COR-L47 (cell line): Measurements from ENCODE around the gene HAUS7.
A peak's percentile ranks its signal among the peaks of the same experiment; 100 is the strongest.

ENCODE experiments used
- DNase-seq: peaks from one replicate; lab custom pipeline; 2025; lab: John Stamatoyannopoulos, UW

HAUS7 gene

GRCh38 chrX:153470411-153471363 is at the start of gene HAUS7:
HAUS7 (minus strand) TSS chrX:153470576; CDS start chrX:153470557, 19 bp downstream.
- DNase-seq: peak; percentile 80

- DNase-seq: no peak
Measured at GRCh38 chrX:153519569-153520286, 49.4 kb upstream of the HAUS7 start.

GRCh38 chrX:153517946-153518834 is 47.8 kb upstream of the HAUS7 start:
- no peak for DNase-seq

DNA sequence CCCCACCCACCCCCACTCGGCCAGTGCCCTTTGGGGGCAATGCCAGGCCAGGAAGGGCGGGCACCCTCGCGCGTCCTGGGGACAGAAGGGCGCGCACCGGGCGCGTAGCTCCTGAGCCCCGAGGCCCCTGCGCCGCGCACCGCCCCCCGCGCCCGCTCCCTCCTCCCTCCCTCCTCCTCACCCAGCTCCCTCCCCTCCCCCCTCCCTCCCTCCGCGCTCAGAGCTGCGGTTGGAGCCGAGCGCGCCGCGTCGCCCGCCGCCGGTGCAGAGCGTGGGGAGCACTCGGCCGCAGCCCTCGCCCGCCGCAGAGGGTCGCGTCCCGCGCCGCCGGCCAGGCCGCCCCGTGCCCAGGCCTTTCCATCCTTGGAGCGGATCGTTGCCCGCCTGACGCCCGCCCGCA is 47.0 kb upstream of the HAUS7 start, which contains the start of gene ATP2B3:
TSS of gene ATP2B3 (plus strand) at position 220 of the 400 bp plus-strand sequence. CDS start 18,606 bp downstream, outside the sequence.
- DNase-seq: no peak

DNA sequence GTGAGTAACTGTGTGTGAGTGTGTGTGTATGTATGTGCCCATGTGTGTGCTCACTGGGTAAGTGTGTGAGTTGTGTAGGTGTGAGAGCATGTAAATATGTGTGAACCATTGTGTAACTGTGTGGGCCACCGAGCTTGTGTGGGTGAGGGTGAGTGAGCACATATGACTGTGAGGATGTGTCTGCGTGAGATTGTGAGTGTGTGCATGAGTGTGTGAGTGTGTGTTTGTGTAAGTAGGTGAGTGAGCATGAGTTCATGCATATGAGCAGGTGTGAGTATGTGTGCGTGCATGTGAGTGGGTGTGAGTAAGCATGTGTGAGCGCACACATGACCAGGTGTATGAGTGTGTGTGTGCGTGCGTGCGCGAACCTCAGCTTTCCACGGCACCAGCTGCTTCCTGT is 45.7 kb upstream of the HAUS7 start:
- DNase-seq: no peak

GRCh38 chrX:153515435-153515834 is 45.1 kb upstream of the HAUS7 start:
- DNase-seq: no peak

DNA sequence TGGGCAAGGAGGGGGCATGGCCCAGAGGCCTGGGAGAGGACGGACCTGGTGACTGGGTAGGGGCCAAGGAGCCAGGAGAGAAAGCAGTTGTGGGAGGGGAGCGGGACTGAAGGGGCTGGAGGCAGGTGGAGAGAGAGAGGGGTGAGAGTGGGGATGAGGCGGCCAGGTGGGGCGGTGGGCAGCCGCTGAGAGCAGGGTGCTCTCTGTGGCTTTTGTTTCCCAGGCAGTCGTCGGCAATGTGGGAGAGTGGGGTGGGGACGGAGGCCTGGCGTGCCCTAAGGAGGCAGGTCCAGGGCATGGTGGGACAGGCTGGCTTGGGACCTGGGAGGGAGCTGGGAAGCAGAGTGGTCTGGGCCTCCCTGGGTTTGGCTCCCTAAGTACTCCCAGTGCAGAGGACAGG is 43.9 kb upstream of the HAUS7 start:
- DNase-seq: no peak

GRCh38 chrX:153513265-153513664 is 42.9 kb upstream of the HAUS7 start:
- DNase-seq: no peak

- DNase-seq: no peak
Measured at GRCh38 chrX:153512501-153512893, 42.1 kb upstream of the HAUS7 start.

DNA sequence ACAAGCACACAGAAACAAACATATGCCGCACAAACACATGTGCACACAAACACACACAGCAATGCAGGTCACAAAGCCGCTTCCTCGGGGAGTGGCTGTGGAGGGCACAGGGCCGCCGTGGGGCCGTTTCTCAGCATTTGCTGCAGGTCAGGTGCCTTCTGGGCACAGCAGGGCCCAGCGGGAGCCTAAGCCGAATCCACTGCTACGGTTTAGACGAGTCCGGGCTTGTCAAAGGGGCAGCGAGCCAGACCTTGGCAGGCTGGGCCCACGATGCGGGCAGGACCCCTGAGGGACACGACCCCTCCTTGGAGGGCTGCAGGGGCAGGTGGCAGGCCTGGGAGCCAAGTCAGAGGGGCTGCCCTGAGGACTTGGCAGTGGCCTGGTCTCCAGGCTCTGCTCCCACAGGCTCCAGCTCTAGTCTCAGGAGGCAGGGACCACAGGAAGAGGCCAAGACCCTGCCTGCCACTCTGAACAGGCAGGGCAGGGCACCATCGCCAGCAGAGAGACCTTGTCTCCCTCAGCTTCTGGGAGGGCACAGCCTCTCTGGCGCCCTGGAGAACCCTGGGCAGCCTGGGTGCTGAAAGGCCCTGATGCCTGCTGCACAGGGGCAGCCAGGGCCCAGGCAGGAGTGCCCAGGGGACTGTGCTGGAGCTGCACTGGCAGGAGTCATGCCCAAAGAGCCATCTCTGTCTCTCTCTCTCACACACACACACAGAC is 41.6 kb upstream of the HAUS7 start:
- no peak for DNase-seq

DNA sequence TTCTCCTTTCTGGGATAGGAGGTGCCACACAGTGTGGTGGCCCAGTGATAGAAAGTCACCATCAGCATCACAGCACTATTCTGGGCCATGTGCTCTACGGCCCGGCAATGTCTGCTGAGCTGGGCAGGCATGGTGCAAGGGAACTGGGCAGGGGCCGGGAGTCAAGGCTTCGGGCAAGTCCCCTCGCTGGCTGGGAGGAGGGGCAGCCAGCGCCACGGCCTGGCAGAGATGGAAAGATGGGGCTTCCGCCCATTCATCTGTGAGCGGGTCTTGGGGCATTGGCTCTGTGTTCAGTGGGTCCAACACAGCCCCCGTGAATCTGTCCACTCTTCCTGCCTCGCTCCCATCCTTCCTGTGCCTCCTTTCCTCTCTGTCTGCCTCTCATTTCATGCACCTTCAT is 40.0 kb upstream of the HAUS7 start:
- DNase-seq: no peak

DNA sequence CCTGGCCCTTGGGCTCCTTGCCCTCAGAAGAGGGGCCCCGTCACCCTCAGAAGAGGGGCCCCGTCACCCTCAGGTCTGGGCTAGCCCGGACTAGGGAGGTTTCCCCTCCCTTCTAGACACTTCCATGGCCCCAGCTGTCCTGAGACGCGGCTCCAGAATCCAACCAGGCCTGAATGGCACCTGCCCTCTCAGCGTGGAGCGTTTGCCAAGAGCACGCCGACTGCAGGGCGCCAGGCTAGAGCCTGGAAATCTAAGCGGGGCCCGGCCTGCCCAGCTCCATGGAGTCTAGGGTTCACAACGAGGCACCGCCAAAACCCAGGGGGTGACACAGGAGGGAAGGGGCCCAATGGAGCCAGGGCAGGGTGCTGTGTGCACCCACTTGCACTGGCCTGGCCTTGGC is 39.2 kb upstream of the HAUS7 start:
- no peak for DNase-seq

- peak; percentile 58 for DNase-seq
Measured at GRCh38 chrX:153507484-153508178, 37.3 kb upstream of the HAUS7 start.

DNA sequence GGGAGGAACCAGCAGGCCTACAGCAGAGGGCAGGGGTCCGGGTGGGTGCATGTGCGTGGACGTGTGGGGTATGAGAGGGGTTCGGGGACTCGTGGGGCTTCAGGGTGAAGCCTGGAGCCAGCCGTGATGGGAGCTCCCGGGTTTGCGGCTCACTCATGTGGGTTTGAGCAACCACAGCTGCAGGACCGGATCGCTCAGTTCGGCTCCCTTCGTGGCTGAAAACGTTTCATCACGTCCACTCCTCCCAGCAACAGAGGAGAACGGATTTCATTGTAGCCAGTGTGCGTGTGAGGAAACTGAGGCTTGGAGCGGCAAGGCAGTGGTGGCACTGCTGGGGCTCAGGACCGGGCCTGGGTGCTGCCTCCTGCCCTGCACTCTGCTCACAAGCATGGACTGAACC is 35.0 kb upstream of the HAUS7 start:
- DNase-seq: no peak

DNA sequence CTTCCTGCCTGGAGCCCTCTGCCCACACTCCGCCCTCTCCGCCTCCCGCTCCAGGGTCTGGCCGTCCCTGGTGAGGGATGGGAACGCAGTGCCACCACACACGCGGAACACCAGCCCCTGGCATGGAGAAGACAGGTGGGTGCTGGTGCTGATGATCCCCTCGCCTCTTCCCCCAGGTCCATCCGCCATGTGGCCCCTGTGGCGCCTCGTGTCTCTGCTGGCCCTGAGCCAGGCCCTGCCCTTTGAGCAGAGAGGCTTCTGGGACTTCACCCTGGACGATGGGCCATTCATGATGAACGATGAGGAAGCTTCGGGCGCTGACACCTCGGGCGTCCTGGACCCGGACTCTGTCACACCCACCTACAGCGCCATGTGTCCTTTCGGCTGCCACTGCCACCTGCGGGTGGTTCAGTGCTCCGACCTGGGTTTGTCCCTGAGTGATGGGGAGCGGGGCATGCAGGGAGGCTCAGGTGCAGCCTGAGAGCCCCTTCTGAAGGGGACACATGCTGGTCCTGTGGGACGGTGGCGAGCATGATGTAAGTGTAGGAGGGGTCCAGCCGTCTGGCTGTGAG is 34.2 kb upstream of the HAUS7 start:
- DNase-seq: no peak

GRCh38 chrX:153502796-153503195 is 32.4 kb upstream of the HAUS7 start:
- DNase-seq: no peak

GRCh38 chrX:153502131-153502530 is 31.8 kb upstream of the HAUS7 start:
- no peak for DNase-seq

- DNase-seq: no peak
Measured at GRCh38 chrX:153501530-153501929, 31.2 kb upstream of the HAUS7 start.

DNA sequence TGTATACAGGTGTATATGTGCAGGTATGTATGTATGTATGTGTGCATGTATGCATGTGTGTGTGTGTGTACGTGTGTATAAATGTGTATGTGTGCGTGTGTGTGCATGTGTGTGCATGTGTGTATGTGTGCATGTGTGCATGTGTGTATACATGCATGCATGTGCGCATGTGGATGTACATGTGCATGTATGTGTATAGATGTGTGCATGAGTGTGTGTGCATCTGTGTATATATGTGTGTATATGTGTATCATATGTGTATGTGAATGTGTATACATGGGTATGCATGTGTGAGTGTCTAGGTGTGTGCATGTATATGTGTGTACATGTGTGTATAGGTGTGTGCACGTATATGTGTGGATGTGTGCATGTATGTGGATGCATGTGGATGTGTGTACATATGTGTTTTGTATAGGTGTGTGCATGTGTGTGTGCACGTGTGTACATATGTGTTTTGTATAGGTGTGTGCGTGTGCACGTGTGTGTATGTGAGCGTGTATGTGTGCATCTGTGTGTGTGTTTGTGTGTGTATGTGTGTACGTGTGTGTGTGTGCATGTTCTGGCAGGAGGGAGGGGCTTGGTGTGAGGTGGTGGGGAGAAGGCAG is 30.4 kb upstream of the HAUS7 start:
- no peak for DNase-seq

GRCh38 chrX:153499876-153500275 is 29.5 kb upstream of the HAUS7 start:
- no peak for DNase-seq
